ENCODE data around the gene NTNG2.

Gene NTNG2

GRCh38 chr9:132235894-132236661 lies 74.2 kb downstream of the NTNG2 start:
- peak; percentile 89 for DNase-seq
- ATAC-seq: peak; percentile 9

GRCh38 chr9:132236662-132237311 lies 74.9 kb downstream of the NTNG2 start:
- ATAC-seq (no peak), DNase-seq (no peak)

- DNase-seq: no peak
- no peak for ATAC-seq
Measured at GRCh38 chr9:132237481-132237880, 75.6 kb downstream of the NTNG2 start.

GRCh38 chr9:132238026-132238972 lies 76.4 kb downstream of the NTNG2 start:
- ATAC-seq (no peak), DNase-seq (no peak)

- DNase-seq (no peak), ATAC-seq (no peak)
Measured at GRCh38 chr9:132238992-132239391, 77.1 kb downstream of the NTNG2 start.

- no peak for ATAC-seq
- DNase-seq: no peak
Measured at GRCh38 chr9:132239518-132239917, 77.7 kb downstream of the NTNG2 start.

- no peak for ATAC-seq
- no peak for DNase-seq
Measured at GRCh38 chr9:132239999-132240840, 78.4 kb downstream of the NTNG2 start.

- peak; percentile 92 for ATAC-seq
Measured at GRCh38 chr9:132240841-132241482, 79.1 kb downstream of the NTNG2 start.

GRCh38 chr9:132241483-132241839 lies 79.6 kb downstream of the NTNG2 start:
- DNase-seq: no peak
- no peak for ATAC-seq

More at GRCh38 chr9:132240841-132241482, 79.1 kb downstream of the NTNG2 start:
- peak; percentile 99 for DNase-seq

GRCh38 chr9:132241840-132242620 lies 80.2 kb downstream of the NTNG2 start:
- DNase-seq: peak; percentile 38
- no peak for ATAC-seq

- DNase-seq (no peak), ATAC-seq (no peak)
Measured at GRCh38 chr9:132242621-132243155, 80.8 kb downstream of the NTNG2 start.

GRCh38 chr9:132243156-132244074 lies 81.6 kb downstream of the NTNG2 start:
- ATAC-seq (no peak), DNase-seq (no peak)

GRCh38 chr9:132244582-132245455 lies 83.0 kb downstream of the NTNG2 start:
- no peak for DNase-seq
- ATAC-seq: no peak

- ATAC-seq: no peak
- DNase-seq: no peak
Measured at GRCh38 chr9:132245465-132245864, 83.6 kb downstream of the NTNG2 start.

- ATAC-seq (no peak), DNase-seq (no peak)
Measured at GRCh38 chr9:132247942-132248341, 86.1 kb downstream of the NTNG2 start.

- ATAC-seq: no peak
- no peak for DNase-seq
Measured at GRCh38 chr9:132249123-132249522, 87.3 kb downstream of the NTNG2 start.

GRCh38 chr9:132249690-132250089 lies 87.8 kb downstream of the NTNG2 start:
- ATAC-seq: no peak

More at GRCh38 chr9:132249690-132250089, 87.8 kb downstream of the NTNG2 start:
- no peak for DNase-seq
